ENCODE measurements around the gene LGALS1. TPM values are rescaled to one million over a fixed set of nuclear protein-coding genes. Genes with fewer than 3 reads are reported as not detected.

Gene LGALS1
- total and polyA plus RNA-seq, 4 donors, result 35.6 to 138 (median 91.6) TPM

- no peak for TF ChIP-seq GABPA (IDR thresholded peaks at IDR 0.05 in 1 of 2, conservative IDR thresholded peaks at IDR 0.05 in 1 of 2)
- TF ChIP-seq ZBTB33 (IDR thresholded peaks at IDR 0.05), result no peak
- no peak for TF ChIP-seq FOXA2 (IDR thresholded peaks at IDR 0.05)
- no peak for TF ChIP-seq FOXA1 (IDR thresholded peaks at IDR 0.05)
- TF ChIP-seq TAF1 (conservative IDR thresholded peaks at IDR 0.05), result no peak
- TF ChIP-seq HNF4A (conservative IDR thresholded peaks at IDR 0.05), result no peak
- no peak for TF ChIP-seq SP1 (IDR thresholded peaks at IDR 0.05)
- TF ChIP-seq EGR1 (IDR thresholded peaks at IDR 0.05; ENCODE audit: low read depth in 2 of 2), result no peak
- no peak for TF ChIP-seq MAX (IDR thresholded peaks at IDR 0.05)
- no peak for TF ChIP-seq HNF4G (IDR thresholded peaks at IDR 0.05)
- TF ChIP-seq YY1 (IDR thresholded peaks at IDR 0.05), result no peak
- no peak for TF ChIP-seq RXRA (IDR thresholded peaks at IDR 0.05)
Observed at GRCh38 chr22:37660709-37661045, 14.8 kb upstream of the LGALS1 start (continued).

GRCh38 chr22:37661160-37661924 lies 14.1 kb upstream of the LGALS1 start:
- H3K9me3 ChIP-seq (ENCODE audit: control insufficient read depth in 4 of 4, low read length in 3 of 4), result no peaks in the 10 kb centered on the region
- peaks cover 0 to 9% (median under 1%) of the 10 kb centered on the region in 4 donors for H3K36me3 ChIP-seq (ENCODE audit: control insufficient read depth in 4 of 4, insufficient read depth in 3 of 4, low read depth in 1 of 4, low read length in 3 of 4)
- H3K4me3 ChIP-seq (ENCODE audit: low read depth in 1 of 3, low read length in 3 of 3), result peak overlapping the region in 2 of 3 donors; percentile 16 to 88
- H3K9ac ChIP-seq (ENCODE audit: low read depth in 1 of 2, low read length in 2 of 2), result no peak overlapping the region
- WGBS, result 41% methylated on average over 12 of the region's 12 CpGs
- peaks cover 8 to 53% (median 43%) of the 10 kb centered on the region in 4 donors for H3K4me1 ChIP-seq (ENCODE audit: control insufficient read depth in 4 of 4, insufficient read depth in 4 of 4, low read length in 3 of 4)
- H3K27ac ChIP-seq (ENCODE audit: low read depth in 1 of 2, low read length in 2 of 2), result peak overlapping the region; percentile 39 to 88
- TF ChIP-seq GABPA (IDR thresholded peaks at IDR 0.05 in 1 of 2, conservative IDR thresholded peaks at IDR 0.05 in 1 of 2), result no peak
- TF ChIP-seq SP1 (IDR thresholded peaks at IDR 0.05), result peak; percentile 27
- TF ChIP-seq HNF4G (IDR thresholded peaks at IDR 0.05), result no peak
- TF ChIP-seq RXRA (IDR thresholded peaks at IDR 0.05), result peak; percentile 52 to 71
- no peak for TF ChIP-seq REST (IDR thresholded peaks at IDR 0.05)
- TF ChIP-seq HNF4A (conservative IDR thresholded peaks at IDR 0.05), result peak; percentile 54 to 59
- peak; percentile 47 to 63 for TF ChIP-seq RAD21 (IDR thresholded peaks at IDR 0.05)
- no peak for TF ChIP-seq ZBTB33 (IDR thresholded peaks at IDR 0.05)
- DNase-seq (ENCODE audit: low spot score), result no peak
- H3K27me3 ChIP-seq (ENCODE audit: control insufficient read depth in 4 of 4, insufficient read depth in 4 of 4, low read length in 3 of 4), result no peaks in the 10 kb centered on the region
